ENCODE data around the gene UBE2L6.

Gene UBE2L6

GRCh38 chr11:57567515-57568329 is at the start of gene UBE2L6:
UBE2L6 (minus strand) TSS chr11:57567672; CDS start chr11:57567611, 61 bp downstream.
- DNase-seq (ENCODE audit: low read depth), result peak; percentile 9

GRCh38 chr11:57616595-57616994 is 49.1 kb upstream of the UBE2L6 start:
- no peak for DNase-seq (ENCODE audit: low read depth)

GRCh38 chr11:57615308-57615707 is 47.8 kb upstream of the UBE2L6 start:
- DNase-seq (ENCODE audit: low read depth), result no peak

- no peak for DNase-seq (ENCODE audit: low read depth)
Observed at GRCh38 chr11:57614234-57614772, 46.8 kb upstream of the UBE2L6 start.

- no peak for DNase-seq (ENCODE audit: low read depth)
Observed at GRCh38 chr11:57610170-57610569, 42.7 kb upstream of the UBE2L6 start.

GRCh38 chr11:57605028-57605420 is 37.6 kb upstream of the UBE2L6 start:
- no peak for DNase-seq (ENCODE audit: low read depth)

GRCh38 chr11:57604296-57605027 is 37.0 kb upstream of the UBE2L6 start:
- no peak for DNase-seq (ENCODE audit: low read depth)

GRCh38 chr11:57601297-57601696 is 33.8 kb upstream of the UBE2L6 start:
- DNase-seq (ENCODE audit: low read depth), result no peak

- DNase-seq (ENCODE audit: low read depth), result no peak
Observed at GRCh38 chr11:57599381-57599780, 31.9 kb upstream of the UBE2L6 start.

- no peak for DNase-seq (ENCODE audit: low read depth)
Observed at GRCh38 chr11:57598831-57599155, 31.3 kb upstream of the UBE2L6 start.

GRCh38 chr11:57597916-57598830 is 30.7 kb upstream of the UBE2L6 start:
- DNase-seq (ENCODE audit: low read depth), result no peak

GRCh38 chr11:57597461-57597915 is 30.0 kb upstream of the UBE2L6 start, which contains the start of gene SERPING1:
SERPING1 (plus strand) TSS chr11:57597685; CDS start chr11:57598271, 586 bp downstream.
- no peak for DNase-seq (ENCODE audit: low read depth)

GRCh38 chr11:57596266-57596885 is 28.9 kb upstream of the UBE2L6 start:
- DNase-seq (ENCODE audit: low read depth), result no peak

GRCh38 chr11:57588046-57588710 is 20.7 kb upstream of the UBE2L6 start:
- DNase-seq (ENCODE audit: low read depth), result no peak

GRCh38 chr11:57586711-57587245 is 19.3 kb upstream of the UBE2L6 start:
- no peak for DNase-seq (ENCODE audit: low read depth)

GRCh38 chr11:57585301-57585700 is 17.8 kb upstream of the UBE2L6 start:
- no peak for DNase-seq (ENCODE audit: low read depth)

- no peak for DNase-seq (ENCODE audit: low read depth)
Observed at GRCh38 chr11:57584341-57584740, 16.9 kb upstream of the UBE2L6 start.

GRCh38 chr11:57574061-57574460 is 6.6 kb upstream of the UBE2L6 start:
- no peak for DNase-seq (ENCODE audit: low read depth)

- DNase-seq (ENCODE audit: low read depth), result no peak
Observed at GRCh38 chr11:57571606-57572005, 4.1 kb upstream of the UBE2L6 start.

- peak; percentile 54 for DNase-seq (ENCODE audit: low read depth)
Observed at GRCh38 chr11:57568330-57568766, 876 bp upstream of the UBE2L6 start.
